SU-DHL-6 (cell line): ENCODE data around the gene ZNF566.
A peak's percentile ranks its signal among the peaks of the same experiment; 100 is the strongest.
"Not testable (repeated sequence)": the region's sequence is repeated elsewhere in the genome, so short reads cannot be mapped to it uniquely, and the experiment has no call there.

ENCODE experiments used
- CTCF ChIP-seq: fragments of 200-600 bp; sonication (generic); IDR thresholded peaks from one replicate; pipeline ENCODE4 v1.5.1; 2017; ENCODE audit warnings: antibody characterized with exemption, mild to moderate bottlenecking, low read length, moderate library complexity; ENCODE audit not compliant: insufficient read depth, poor library complexity, severe bottlenecking
- EZH2phosphoT487 ChIP-seq: fragments of 200-600 bp; sonication (generic), shearing (Covaris generic); conservative IDR thresholded peaks from 2 replicates; pipeline ENCODE4 v1.6.1; 2018; ENCODE audit warnings: mild to moderate bottlenecking, antibody characterized with exemption, low read length, moderate library complexity, mixed read lengths

- TF ChIP-seq CTCF, result peak; percentile 58
- not testable (repeated sequence) for TF ChIP-seq EZH2phosphoT487
Observed at GRCh38 chr19:36492689-36493453, 3.5 kb upstream of the ZNF566 start.
